Measurements from ENCODE around the gene ZNF462.
A peak's percentile ranks its signal among the peaks of the same experiment; 100 is the strongest.

ZNF462 gene

DNA sequence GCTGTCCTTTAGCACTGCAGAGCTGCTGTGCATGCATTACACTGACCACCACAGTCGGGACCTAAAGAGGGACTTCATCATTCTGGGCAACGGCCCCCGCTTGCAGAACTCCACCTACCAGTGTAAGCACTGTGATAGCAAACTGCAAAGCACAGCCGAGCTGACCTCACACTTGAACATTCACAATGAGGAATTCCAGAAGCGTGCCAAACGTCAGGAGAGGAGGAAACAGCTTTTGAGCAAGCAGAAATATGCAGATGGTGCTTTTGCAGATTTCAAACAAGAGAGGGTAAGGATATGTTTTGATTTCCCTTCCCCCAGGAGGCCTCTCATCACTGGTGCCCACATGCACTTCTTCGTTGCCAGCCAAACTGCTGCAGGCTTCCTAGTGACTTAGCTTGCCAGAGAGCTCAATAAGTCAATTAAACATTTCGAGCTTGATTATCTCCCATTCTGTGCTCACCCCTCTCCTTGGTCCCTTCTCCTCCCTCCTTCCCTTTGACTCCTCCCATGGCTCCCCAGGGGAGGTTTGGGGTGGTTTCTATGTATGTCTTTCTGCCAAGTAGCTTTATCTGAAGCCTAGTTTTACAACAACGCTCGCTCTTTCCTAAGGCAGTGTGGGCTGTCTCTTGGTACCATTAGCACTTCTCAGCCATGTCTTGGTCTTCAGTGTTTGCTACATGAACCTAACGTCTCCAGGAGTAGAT lies 66.7 kb downstream of the ZNF462 start:
- no peak for DNase-seq

DNA sequence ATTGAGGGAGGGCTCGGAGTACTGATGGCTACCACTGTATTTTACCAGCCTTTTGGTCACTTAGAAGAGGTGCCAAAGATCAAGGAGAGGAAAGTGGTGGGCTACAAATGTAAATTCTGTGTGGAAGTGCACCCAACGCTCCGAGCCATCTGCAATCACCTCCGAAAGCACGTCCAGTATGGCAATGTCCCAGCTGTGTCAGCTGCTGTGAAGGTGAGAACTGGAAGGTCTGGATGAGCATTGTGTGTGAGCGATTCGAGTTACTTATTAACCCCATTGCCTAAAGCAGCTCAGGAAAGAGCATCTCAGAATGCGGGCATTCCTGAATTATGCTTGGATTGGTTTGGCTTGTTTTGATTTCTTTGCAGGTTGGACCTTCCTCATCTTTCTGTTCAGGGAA lies 67.5 kb downstream of the ZNF462 start:
- peak in 1 of 2 experiments; percentile 0 for DNase-seq

DNA sequence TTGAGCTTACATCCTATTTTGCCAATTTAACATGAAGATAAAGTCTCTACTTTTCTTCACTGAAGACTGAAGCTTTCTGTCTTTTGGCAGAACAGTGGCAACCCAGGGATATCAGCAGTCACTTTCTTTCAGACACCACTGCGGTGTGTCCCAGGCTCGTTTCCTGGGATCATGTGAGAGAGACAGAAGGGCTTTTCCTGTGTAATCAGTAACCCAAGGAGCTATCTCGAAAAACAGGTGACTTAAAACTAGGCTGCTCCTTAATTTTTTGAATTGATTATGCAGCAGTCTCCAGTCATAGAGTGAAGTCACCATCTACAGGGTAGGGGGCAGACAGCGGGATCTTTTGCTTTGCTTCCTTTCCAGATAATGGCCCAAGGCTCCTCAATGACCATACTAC lies 68.5 kb downstream of the ZNF462 start:
- no peak for DNase-seq

DNA sequence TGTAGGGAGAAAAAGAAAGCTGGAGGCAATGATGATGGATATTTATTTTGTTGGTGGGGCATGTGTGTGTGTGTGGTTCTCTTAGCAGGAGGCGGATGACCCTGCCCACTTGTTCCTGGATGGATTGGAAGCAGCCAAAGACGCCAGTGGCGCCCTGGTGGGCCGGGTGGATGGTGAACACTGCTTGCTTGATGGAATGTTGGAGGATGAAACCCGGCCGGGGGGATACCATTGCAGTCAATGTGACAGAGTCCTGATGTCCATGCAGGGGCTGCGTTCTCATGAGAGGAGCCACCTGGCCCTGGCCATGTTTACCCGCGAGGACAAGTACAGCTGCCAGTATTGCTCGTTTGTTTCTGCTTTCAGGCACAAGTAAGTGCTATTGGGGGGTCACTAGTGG lies 69.2 kb downstream of the ZNF462 start:
- no peak for DNase-seq

DNA sequence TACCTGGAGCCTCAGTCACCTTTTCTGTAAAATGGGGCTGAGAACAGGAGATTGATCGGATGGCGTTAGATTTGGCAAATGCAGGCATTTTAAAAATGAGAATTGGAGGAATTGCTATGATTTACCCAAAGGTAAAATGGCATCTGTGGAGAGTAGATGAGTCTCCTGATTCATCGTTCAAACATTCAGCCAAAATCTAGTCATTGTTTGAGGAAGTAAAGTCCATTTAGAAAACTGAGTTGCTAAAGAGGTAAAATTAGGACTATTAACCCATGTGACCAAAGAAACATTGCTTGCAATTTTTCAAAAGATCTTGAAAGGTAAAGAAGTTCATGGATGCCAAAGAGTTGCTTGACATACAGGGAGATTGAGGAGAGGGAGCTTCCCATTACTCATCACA lies 69.7 kb downstream of the ZNF462 start:
- DNase-seq = no peak

DNA sequence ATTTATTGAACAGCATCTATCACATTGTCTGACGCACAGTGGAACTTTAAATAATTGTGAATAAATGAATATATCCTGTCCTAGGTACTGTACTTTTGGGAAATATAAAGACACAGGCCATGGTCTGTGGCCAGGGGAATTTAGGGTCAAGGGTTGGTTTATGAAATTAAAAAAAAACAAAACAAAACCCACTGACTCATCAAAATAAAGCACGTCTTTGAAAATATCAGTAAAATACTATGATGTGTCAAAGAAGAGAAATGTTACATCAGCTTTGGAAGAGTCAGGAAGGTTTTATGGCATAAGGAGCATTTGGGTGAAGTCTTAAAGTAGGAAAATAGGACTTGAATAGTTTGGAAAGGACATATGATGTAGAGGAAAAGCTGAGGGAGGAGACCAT lies 70.5 kb downstream of the ZNF462 start:
- DNase-seq = no peak

DNA sequence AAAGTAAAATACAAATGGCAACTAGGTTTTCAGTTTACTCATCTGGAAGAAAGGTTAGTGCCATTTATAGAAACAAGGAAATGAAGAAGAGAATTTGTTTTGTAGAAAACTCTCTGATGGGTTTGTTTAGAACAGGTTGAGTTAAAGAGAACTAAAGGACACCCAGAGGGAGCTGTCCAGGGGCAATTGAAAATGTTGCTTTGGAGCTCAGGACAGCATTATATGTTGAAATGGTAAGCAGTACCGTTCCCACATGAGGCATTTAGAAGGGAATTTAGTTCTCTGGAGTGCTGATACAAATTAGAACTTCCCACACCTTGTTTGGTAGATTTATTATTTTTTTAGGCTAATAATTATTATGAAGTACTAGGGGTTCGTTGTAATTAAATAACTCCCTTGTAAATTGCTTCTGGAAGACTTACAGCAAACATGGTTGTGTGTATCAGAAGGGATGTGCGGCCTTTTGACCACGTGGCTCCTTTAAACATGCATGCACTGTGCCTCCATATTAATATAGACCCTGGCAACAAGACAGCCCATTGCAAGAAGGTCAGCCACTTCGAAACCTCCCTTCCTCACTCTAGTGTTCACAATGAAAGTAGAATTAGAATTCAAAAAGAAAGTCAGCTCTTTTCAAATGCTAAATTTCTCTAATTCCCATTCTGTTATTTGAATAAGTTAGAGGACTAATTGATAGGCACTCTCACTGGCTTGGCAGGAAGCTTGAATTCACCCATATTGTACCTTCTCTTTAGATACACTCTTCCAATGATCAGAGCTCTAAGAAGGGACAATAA lies 71.7 kb downstream of the ZNF462 start:
- DNase-seq = no peak

DNA sequence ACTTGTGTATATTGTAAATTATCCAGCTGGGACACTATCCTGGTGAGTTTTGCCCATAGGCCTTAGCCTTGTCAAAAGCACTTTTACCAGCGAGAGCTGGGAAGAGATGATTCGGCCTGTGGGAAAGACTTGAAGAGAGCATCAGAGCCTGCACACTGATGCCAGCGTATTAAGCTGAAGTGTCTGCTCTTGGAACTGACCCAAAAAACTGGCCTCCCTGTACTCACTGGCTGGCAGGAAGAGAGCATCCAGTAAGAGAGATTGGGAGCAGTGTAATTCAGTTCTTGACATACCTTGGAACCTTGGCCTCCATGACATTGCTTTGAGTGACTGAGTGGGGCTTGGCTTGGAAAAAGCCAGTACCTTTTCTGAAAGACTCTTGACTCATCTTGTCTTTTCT lies 73.7 kb downstream of the ZNF462 start:
- no peak for DNase-seq

DNA sequence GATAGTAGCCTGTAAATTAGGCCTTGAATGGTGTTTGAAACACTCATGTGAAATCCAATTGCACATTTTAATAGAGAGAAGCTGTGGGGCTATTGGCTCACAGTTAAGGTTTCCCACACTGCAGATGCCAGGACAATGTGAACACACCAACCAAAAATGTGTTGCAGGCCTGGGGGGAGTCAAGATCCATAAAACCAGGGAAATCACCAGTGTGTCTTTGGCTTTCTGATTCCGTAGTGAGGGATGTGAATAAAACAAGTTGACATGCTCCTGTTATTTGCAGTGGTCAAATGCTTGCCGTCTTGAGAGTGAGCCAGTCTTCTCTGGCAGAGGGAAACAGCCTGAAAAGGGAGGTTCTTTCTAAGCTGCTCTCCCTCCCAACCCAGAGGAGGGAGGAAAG lies 79.0 kb downstream of the ZNF462 start:
- no peak for DNase-seq

DNA sequence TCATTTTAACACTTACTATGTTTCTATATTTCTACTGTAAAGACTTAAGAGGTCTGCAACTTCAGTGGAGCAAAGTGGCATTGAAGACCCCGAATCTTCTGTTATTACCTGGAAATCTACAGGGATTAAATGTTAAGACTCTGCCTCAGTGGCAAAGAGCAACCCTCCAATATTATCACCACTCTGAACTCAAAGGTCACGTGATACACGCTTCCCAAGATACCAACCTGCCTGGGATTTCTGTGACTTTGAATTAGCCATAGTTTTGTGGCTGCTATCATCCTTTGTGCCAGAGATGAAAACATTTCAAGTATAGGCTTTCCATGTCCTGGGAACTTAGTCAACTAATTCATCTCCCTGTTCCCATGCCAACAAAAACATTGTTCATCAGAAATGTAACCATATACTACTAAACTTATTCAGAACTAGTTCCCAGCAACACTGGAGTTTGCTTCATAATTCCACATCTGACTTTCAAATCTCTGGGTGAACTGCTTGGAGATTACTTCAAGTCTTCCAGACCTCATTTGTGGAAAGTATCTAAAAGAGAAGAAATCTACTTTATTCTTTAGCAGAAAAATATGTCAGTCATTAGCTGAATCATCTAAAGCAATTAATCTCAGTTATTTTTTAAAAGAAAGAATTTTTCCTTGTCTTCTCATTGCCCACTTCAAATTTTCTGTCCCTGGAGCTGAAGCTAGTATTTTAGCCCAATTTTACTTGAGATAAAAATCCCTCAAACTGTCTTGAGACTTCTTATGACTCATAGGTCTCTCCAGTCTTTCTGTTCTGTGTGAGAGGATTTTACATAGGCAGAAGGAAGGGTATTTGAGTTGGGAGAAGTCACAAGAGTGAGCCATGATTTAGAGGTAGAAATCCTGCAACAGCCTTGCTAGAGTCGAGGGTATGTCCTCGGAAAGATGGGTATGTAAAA lies 83.0 kb downstream of the ZNF462 start:
- DNase-seq = no peak

DNA sequence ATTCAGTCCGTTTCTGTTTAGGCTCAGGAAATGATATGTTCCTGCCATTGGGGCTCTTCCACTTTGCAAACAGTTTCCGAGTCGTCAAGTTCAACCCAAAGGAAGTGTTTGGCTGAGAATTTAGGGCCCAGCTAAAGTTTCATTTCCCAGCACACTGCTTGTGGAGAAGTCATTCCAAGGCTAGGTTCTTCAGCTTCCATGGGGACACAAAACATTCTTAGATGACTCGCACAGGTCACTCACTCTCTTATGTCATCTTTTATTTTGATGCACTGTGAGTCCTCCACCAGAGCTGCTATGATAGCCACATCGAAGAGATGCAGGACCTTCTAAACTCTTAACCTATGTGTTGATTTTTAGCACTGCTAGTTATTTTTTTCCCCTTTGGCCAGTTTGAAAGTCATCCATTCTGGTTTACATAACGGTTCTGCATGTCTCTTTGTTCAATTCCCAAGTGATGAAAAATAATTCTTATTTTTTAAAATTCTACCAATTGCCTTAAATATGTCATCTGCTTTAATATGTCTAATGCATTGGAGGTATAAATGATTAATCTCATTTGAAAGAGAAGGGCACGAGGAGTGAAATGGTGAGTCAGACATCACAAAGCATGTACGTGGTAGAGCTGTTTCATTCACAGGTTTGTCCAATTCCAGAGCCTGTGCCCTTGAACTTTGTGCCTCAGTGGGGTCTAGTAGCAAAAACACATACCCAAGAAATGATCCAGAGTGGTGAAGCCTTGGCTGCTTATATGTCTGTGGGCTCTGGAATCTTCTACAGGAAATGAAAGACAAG lies 84.3 kb downstream of the ZNF462 start:
- no peak for DNase-seq

DNA sequence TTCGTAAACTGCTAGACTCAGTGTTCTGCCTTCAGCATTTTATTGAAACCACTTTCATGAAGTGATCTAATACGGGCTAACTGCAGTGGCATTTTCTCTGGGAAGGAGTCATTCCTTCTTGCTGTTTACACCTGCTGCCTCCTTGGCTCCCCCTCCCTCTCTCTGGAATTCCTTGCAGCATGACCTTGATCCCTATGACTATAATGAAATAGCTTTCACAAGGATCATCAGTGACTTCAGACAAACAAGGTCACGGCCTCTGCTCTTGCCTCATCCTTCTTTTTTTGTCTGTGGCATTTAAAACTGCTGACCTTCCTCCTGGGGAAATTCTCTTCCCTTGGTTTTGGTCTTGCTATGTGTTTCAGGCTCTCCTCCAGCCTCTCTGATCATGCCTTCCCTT lies 90.2 kb downstream of the ZNF462 start:
- DNase-seq = no peak

DNA sequence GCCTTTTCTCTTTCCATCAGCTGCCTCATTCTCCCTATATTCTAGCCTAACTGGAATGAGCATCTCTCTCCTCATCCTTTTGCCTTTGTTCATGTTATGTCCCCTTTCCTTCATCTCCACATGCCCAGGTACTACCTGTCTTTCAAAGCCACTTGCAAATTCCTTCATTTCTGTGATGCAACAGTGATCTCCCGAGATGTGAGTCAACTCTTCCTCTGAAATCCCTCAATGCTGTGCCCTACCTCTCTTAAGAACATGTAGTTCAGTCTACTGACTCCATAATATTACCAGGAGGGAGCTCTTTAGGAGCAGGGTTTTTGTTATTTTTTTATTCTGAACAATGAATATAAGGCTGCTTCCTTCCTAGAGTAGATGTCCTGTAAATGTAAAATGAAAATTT lies 91.6 kb downstream of the ZNF462 start:
- DNase-seq = no peak

DNA sequence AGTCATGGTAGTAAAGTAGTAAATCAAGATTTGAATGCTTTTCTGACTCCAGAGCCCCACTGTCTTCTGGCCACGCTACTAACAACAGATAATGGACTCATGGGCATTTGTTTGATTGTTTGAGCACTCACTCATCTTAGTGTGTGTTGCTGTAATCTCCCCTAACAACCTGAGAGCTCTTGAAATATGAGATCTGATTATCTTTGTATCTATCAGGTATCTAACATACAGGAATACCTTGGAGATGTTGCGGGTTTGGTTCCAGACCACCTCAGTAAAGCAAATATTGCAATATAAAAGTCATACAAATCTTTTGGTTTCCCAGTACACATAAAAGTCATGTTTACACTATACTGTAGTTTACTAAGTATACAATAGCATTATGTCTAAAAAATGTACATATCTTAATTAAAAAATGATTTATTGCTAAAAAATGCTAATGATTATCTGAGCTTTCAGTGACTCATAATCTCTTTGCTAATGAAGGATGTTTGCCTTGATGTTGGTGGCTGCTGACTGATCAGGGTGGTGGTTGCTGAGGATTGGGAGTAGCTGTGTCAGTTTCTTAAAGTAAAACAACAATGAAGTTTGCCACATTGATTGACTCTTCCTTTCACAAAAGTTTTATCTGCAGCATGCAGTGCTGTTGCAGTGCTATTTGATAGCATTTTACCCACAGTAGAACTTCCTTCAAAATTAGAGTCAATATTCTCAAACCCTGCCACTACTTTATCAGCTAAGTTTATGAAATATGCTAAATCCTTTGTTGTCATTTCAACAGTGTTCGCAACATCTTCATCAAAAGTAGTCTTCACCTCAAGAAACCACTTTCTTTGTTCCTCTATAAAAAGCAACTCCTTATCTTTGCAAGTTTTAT lies 92.2 kb downstream of the ZNF462 start:
- DNase-seq = no peak

DNA sequence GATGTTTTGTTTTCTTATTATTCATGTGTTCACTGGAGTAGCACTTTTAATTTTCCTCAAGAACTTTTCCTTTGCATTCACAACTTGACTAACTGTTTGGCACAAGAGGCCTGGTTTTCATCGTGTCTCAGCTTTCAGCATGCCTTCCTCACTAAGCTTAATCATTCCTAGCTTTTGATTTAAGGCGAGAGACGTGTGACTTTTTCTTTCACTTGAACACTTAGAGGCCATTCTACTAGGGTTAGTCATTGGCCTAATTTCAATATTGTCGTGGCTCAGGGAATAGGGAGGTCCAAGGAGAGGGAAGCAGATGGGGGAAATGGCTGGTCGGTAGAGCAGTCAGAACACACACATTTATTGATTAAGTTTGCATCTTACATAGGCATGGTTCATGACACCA lies 94.0 kb downstream of the ZNF462 start:
- no peak for DNase-seq

DNA sequence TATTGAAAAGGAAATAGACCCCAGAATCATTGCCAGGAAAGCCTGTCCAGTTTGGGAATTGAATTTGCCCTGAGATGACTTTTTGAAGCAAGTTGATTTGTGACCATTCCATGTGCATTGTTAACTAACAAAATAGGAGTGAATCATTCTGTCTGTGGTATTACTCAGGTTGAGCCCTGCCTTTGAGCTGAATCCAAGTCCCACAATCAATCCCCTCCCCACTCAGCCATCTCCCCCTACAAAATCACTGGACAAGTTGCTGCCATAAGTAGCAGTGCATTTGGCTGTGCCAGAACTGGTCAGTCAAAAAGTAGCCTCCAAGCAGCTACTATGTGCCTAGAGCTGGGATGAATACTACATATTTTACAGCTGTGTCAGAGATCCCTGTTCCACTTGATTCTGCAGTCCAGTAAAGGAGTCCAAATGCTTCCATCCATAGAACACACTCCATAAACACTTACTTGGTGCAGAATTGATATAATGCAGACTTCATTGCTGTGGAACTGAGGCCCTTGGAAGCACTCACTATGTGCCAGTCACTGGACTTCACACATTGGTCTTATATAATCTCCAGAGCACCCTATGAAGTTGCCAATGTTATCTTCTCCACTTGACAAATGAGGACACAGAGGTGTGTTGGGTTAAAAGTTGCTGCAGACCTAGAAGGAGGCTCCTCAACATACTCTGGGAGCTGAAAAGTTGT lies 96.1 kb downstream of the ZNF462 start:
- no peak for DNase-seq

DNA sequence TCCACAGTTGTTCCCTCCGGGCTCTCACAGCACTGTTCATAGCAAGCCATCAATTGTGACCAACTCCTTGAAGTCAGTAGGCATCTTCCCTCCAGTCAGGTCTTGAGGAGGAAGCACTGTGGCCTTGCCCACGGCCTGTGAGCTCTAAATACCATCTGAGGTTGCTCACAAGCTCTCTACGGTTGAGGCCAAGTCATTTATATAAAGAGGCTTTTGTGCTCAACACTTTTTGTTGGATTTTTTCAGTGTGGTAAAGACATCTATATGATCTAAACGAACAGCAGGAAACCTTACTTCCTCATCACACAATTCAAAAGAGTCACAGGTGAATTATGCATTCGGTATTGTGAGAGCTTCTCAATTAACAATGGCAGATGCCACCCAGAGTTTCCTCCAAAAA lies 97.3 kb downstream of the ZNF462 start:
- no peak for DNase-seq

DNA sequence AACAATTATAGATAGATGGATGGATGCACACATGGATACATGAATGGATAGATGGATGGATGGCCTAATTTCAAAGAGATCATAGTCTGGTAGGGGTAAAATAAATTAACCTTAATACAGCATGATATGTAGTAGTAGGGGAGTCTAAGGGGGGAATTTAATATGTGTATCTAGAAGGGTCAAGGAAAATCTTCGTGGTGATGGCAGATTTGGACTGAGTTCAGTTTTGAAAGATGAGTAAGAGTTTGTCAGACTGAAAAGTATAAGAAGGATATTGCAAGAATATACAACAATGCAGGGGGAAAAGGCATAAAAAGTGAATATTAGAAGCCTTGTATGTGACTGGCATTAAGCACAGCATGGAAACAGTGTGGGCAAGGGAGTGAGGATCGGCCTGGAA lies 98.7 kb downstream of the ZNF462 start:
- DNase-seq = no peak

DNA sequence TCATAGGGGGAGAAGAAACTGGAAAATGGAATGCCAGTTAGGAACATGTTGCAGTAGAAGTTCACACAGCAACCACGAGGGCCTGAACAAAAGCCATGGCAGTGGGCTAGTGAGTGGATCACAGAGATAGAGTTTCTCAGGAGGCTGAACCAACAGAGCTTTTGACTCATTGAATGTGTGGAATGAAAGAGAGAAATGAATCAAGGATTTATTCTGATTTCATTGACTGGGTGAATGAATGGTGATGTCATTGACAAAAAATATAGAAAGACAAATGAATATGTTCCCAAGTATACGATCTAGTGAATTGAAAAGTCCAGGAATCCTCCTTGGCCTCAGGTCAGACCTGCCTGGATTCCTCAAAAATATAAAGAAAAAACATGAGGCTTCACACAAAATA lies 99.2 kb downstream of the ZNF462 start:
- no peak for DNase-seq

DNA sequence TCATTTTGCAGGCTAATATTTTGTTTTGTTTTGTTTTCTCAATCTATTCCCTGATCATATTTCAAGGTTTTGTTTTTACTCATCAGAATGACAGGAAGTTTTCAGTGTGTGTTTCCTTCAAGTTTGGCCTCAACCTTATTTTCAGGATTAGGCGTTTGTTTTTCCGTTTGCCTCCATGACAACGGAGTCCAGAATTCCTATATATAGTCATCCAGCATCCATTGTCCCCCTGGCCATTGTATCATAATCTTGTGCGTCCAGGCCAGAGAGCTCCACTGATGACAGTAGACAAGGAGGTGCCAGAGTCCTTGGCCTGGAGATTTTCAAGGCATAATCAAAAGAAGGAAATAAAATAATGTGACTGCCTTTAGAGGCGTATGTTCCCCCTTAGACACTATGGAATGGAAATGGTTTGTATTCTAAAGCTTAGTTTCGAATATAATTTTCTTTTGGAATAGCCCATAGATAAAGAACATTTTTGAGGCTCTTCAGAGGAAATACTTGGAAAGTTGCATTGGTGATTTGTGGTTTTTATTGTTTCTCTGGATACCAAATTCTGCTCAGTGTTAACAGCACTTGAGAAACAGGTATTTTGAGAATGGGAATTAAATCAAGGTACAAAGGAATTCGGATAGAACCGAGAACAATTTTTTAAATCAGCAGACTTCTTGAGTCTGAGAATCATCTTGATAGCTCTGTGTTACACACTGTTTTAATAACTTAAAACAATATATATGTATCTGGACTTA lies 99.8 kb downstream of the ZNF462 start:
- no peak for DNase-seq
